Upper lobe of left lung (tissue), 6 donors: ENCODE results near the gene OR52I1. TPM values are rescaled to one million over a fixed set of nuclear protein-coding genes. Genes with fewer than 3 reads are reported as not detected.

Experiments
- ATAC-seq, 2 donors: fragments of 200-7000 bp; cut with Tn5 transposase; one replicate each; pipeline ENCODE4 v1.9.1; 2022; ENCODE audit warnings: mild to moderate bottlenecking in 2 of 2, moderate library complexity in 2 of 2; ENCODE audit not compliant: low FRiP score in 2 of 2
- DNase-seq, 2 donors: peaks; one replicate each; pipeline ENCODE4 v3.0.0-alpha.2; 2019 to 2020
- H3K27ac ChIP-seq, 4 donors: fragments of 200-600 bp; sonication (generic); one replicate each; pipeline ENCODE4 v1.5.1; 2016 to 2019
- H3K27me3 ChIP-seq, 4 donors: fragments of 200-600 bp; sonication (generic); one replicate each; pipeline ENCODE4 v1.5.1; 2017 to 2019
- H3K36me3 ChIP-seq, 4 donors: fragments of 200-600 bp; sonication (generic); one replicate each; pipeline ENCODE4 v1.5.1; 2016 to 2019
- H3K4me1 ChIP-seq, 4 donors: fragments of 200-600 bp; sonication (generic); one replicate each; pipeline ENCODE4 v1.5.1; 2018 to 2019
- H3K4me3 ChIP-seq, 4 donors: fragments of 200-600 bp; sonication (generic); one replicate each; pipeline ENCODE4 v1.5.1; 2017 to 2019; ENCODE audit warnings: mild to moderate bottlenecking in 2 of 4, moderate library complexity in 1 of 4
- H3K9me3 ChIP-seq, 4 donors: fragments of 200-600 bp; sonication (generic); one replicate each; pipeline ENCODE4 v1.5.1; 2018 to 2019
- EP300 ChIP-seq, 4 donors: sonication (generic); formaldehyde crosslinking; IDR thresholded peaks; one replicate each; pipeline ENCODE4 v1.5.1; 2017; ENCODE audit warnings: antibody characterized with exemption in 4 of 4, control low read depth in 2 of 4
- POLR2A ChIP-seq, 4 donors: fragments of 450-650 bp; IDR thresholded peaks; one replicate each; pipeline ENCODE4 v1.5.1; 2016 to 2017; ENCODE audit warnings: antibody characterized with exemption in 4 of 4, mild to moderate bottlenecking in 2 of 4
- POLR2AphosphoS5 ChIP-seq, 2 donors: sonication (generic); formaldehyde crosslinking; IDR thresholded peaks; one replicate each; pipeline ENCODE4 v1.5.1; 2017; ENCODE audit warnings: antibody characterized with exemption in 2 of 2
- WGBS, 2 donors: methylation state at CpG; one replicate each; pipeline ENCODE4 v1.1.5; 2017 to 2018; 5-methylcytosine and 5-hydroxymethylcytosine counted together
- total RNA-seq, 6 donors: library from RNA; depleted of rRNA in 4 of 6; stranded (reverse); fragments of >200 nt in 4 of 6; gene quantifications; one replicate each; pipeline versions ENCODE4 v1.1.0 to v1.2.1, GENCODE V29; 2016 to 2021
- TF ChIP-seq, protein P1 (sequence below), 6 experiments: fragments of 450-650 bp in 4 of 6; fragments of 200-600 bp in 2 of 6; sonication (generic) in 2 of 6; IDR thresholded peaks; one replicate each; pipeline ENCODE4 v1.5.1; 2016 to 2019; ENCODE audit warnings: antibody characterized with exemption in 6 of 6
- donor health status: DM: no; HTN: no; CAD: no; lungs with moderate emphysema.
- donor health status: DM: no; HTN: yes; CAD: no; lungs with severe emphysema.

Gene OR52I1
- total RNA-seq, 6 donors from 2014 or later = not detected

DNA sequence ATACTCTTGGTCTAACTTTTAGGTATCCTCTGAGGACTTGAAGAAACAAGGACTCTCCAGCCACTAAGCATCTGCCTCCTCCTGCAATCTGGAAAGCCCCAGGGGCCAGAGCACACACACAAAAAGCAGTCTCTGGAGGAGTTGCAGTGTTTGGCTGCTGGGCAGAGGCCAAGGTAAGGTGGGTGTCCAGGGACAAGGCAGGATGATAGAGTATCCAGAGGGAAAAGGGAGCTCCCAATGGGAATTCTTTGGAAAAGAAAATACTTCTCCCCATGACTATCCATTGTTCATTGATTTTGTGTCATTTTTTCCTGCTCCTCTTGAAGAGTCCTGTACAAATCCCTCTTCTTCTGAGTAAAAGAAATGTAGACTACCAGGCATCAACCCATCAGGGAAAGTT, 12.4 kb upstream of the OR52I1 start, which contains the start of gene OR52I2:
Gene OR52I2, plus strand, starts transcription at position 301 of the 400 bp plus-strand sequence.
- Histone ChIP-seq H3K27ac (no peak within 1 kb of the TSS), H3K27me3 (no peaks in the 10 kb centered on the region), H3K4me1 (no peaks in the 10 kb centered on the region), H3K36me3 (no peaks in the 10 kb centered on the region), H3K4me3 (no peak within 1 kb of the TSS), H3K9me3 (no peaks in the 10 kb centered on the region)
- DNase-seq (no peak), ATAC-seq (no peak)
- no peak for TF ChIP-seq EP300 (IDR thresholded peaks at IDR 0.05)
- TF ChIP-seq, protein P1, sequence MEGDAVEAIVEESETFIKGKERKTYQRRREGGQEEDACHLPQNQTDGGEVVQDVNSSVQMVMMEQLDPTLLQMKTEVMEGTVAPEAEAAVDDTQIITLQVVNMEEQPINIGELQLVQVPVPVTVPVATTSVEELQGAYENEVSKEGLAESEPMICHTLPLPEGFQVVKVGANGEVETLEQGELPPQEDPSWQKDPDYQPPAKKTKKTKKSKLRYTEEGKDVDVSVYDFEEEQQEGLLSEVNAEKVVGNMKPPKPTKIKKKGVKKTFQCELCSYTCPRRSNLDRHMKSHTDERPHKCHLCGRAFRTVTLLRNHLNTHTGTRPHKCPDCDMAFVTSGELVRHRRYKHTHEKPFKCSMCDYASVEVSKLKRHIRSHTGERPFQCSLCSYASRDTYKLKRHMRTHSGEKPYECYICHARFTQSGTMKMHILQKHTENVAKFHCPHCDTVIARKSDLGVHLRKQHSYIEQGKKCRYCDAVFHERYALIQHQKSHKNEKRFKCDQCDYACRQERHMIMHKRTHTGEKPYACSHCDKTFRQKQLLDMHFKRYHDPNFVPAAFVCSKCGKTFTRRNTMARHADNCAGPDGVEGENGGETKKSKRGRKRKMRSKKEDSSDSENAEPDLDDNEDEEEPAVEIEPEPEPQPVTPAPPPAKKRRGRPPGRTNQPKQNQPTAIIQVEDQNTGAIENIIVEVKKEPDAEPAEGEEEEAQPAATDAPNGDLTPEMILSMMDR (IDR thresholded peaks at IDR 0.05) = no peak

DNA sequence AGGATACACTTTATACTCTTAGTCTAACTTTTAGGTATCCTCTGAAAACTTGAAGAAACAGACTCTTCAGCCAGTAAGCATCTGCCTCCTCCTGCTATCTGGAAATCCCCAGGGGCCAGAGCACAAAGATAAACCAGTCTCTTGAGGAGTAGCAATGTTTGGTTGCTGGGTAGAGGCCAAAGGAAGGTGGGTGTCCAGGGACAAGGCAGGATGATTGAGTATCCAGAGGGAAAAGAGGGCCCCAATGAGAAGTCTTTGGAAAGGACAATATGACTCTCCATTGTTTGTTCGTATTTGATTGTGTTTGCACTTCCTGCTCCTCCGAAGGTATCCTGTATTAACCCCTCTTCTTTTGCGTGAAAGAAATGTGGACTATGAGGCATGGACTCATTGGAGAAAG, 4.8 kb upstream of the OR52I1 start:
- Histone ChIP-seq H3K27me3 (no peaks in the 10 kb centered on the region), H3K4me3 (no peak overlapping the region), H3K9me3 (no peaks in the 10 kb centered on the region), H3K36me3 (no peaks in the 10 kb centered on the region), H3K27ac (no peak overlapping the region), H3K4me1 (no peaks in the 10 kb centered on the region)
- TF ChIP-seq POLR2AphosphoS5 (IDR thresholded peaks at IDR 0.05) (no peak), EP300 (IDR thresholded peaks at IDR 0.05) (no peak), POLR2A (IDR thresholded peaks at IDR 0.05) (no peak)
- TF ChIP-seq, protein P1 (IDR thresholded peaks at IDR 0.05) = no peak
- DNase-seq (no peak), ATAC-seq (no peak)
- WGBS, 2 donors = 55 to 59% methylated on average over 3 of the region's 3 CpGs

DNA sequence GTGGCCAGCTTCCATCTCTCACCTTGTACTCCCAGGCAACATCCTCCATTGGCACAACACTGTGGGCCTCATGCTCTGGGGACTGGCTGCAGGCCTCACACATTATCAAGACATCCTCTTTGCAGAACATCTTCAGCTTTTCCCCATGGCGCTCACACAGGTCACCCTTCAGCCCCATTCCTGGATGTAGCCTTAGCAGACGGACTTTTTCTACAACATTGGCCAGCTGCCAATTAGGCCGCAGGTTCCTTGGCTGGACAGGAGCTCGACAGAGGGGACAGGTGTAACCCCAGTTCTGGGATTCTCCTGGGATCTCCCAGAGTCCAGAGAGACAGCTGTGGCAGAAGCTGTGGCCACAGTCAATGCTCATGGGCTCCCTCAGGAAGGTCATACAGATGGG, 11.2 kb downstream of the OR52I1 start:
- Histone ChIP-seq H3K36me3 (peaks cover 4 to 43% (median 31%) of the 10 kb centered on the region in 4 donors), H3K4me1 (peaks cover 9 to 16% (median 13%) of the 10 kb centered on the region in 4 donors), H3K27ac (no peak overlapping the region), H3K9me3 (no peaks in the 10 kb centered on the region), H3K4me3 (no peak overlapping the region), H3K27me3 (no peaks in the 10 kb centered on the region)
- DNase-seq = no peak
- 88 to 91% methylated on average over 4 of the region's 4 CpGs for WGBS, 2 donors
- no peak for ATAC-seq
- TF ChIP-seq, protein P1 (IDR thresholded peaks at IDR 0.05) = no peak
- TF ChIP-seq POLR2A (IDR thresholded peaks at IDR 0.05) (no peak), EP300 (IDR thresholded peaks at IDR 0.05) (no peak)

DNA sequence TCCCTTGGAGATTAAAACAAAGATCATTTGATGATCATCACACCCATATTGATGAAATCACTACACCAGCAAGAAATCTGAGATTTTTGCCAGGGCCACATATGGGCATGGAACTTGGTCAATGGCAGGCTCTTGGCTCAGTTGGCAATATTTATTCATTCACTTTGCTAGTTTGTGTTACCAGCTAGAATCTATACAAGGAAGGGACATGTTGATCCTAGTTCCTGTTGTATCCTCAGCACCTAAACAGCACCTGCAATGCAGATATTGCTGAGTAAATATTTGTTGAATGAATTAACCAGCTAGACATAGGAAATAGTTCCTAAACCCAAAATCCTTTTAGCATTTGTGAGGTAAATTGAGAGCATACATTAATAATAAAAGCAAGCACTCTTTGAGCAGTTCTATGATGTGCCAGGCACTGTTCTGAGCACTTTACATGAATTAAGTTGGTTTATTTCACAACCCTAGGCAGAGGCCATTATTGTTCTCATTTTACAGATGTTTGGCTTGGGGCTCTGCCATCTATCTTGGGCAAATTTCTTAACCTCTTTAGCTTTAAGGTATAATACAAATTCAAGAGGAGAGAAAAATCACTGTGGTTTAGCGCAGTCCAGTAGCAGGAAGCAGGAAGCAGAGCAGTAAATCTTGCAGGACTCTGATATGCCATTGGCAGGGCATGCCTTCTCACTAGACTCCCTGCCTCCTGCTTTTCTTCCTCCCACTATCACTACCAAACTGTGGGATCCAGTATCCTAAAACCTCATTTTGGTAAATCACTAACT, 12.6 kb downstream of the OR52I1 start:
- DNase-seq (peak in 1 of 2 donors; percentile 25), ATAC-seq (no peak)
- TF ChIP-seq, protein P1 (IDR thresholded peaks at IDR 0.05) = no peak
- peak in 1 of 4 donors; percentile 32 for TF ChIP-seq POLR2A (IDR thresholded peaks at IDR 0.05)
- H3K27ac ChIP-seq = peak overlapping the region in 2 of 4 donors; percentile 90 to 93
- H3K27me3 ChIP-seq = no peaks in the 10 kb centered on the region
- WGBS, 2 donors = 8 to 31% methylated on average over 1 of the region's 1 CpG
- H3K36me3 ChIP-seq = peaks cover 0 to 29% (median 17%) of the 10 kb centered on the region in 4 donors
- H3K4me3 ChIP-seq = peak overlapping the region in 3 of 4 donors; percentile 64 to 78 (median 68)
- H3K4me1 ChIP-seq = peaks cover 9 to 17% (median 14%) of the 10 kb centered on the region in 4 donors
- no peaks in the 10 kb centered on the region for H3K9me3 ChIP-seq

DNA sequence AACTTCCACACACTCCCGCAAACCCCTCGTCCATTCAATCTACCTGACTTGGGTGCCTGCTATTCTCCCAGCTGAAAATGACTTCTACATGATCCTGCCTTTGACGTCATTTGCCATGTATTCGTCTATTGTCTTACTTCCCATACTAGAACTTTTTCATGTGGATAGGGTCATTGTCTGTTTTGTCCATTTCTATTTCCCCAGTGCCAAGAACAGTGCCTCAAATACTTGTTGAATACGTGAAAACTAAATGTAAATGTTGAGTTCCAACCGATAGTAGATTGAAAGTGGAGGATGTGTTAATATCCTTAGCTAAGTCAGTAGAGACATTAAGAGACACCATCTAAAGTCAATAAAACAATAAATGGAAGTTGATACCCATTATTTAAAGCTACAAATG, 13.3 kb downstream of the OR52I1 start:
- peak overlapping the region in 3 of 4 donors; percentile 90 to 94 (median 93) for H3K27ac ChIP-seq
- DNase-seq (no peak), ATAC-seq (no peak)
- TF ChIP-seq EP300 (IDR thresholded peaks at IDR 0.05) = no peak
- TF ChIP-seq POLR2A (IDR thresholded peaks at IDR 0.05) = no peak
- no peak for TF ChIP-seq POLR2AphosphoS5 (IDR thresholded peaks at IDR 0.05)
- TF ChIP-seq, protein P1 (IDR thresholded peaks at IDR 0.05) = no peak
- H3K27me3 ChIP-seq = no peaks in the 10 kb centered on the region
- H3K9me3 ChIP-seq = no peaks in the 10 kb centered on the region
- H3K4me3 ChIP-seq = peak overlapping the region in 3 of 4 donors; percentile 64 to 78 (median 68)
- peaks cover 0 to 22% (median 10%) of the 10 kb centered on the region in 4 donors for H3K36me3 ChIP-seq
- 21 to 27% methylated on average over 6 of the region's 6 CpGs for WGBS, 2 donors
- H3K4me1 ChIP-seq = peaks cover 9 to 17% (median 14%) of the 10 kb centered on the region in 4 donors
